ENCODE measurements around the gene WNT7B. TPM values are rescaled to one million over a fixed set of nuclear protein-coding genes. Genes with fewer than 3 reads are reported as not detected.

The WNT7B gene
- total RNA-seq, 1 experiment from 2014 or later, result 0.33 TPM

- DNase-seq (ENCODE audit: low spot score) (no peak), ATAC-seq (peak; percentile 28; the same call in 1 of the 2 replicates)
- ChIA-PET POLR2A (no interaction called here), CTCF (interaction anchor here (0.6 to 1.5 kb wide), 5 partner anchors 12 to 88 kb away, joined by 3 to 5 read pairs (median 3); no protein-coding TSS in a partner anchor)
- H3K36me3 Mint-ChIP-seq, result no peaks in the 10 kb centered on the region
- no peaks in the 10 kb centered on the region for H3K9me3 Mint-ChIP-seq
- no peaks in the 10 kb centered on the region for H3K27me3 Mint-ChIP-seq (ENCODE audit: low read depth)
- TF ChIP-seq JAZF1 (CRISPR knock-in tag; IDR thresholded peaks at IDR 0.05), result no peak
- no peak for TF ChIP-seq STAT6 (CRISPR knock-in tag; conservative IDR thresholded peaks at IDR 0.05; ENCODE audit: low read depth)
- no peak for TF ChIP-seq TEAD4 (CRISPR knock-in tag; IDR thresholded peaks at IDR 0.05)
- TF ChIP-seq IRF1 (CRISPR knock-in tag; IDR thresholded peaks at IDR 0.05), result no peak
- TF ChIP-seq MXD4 (CRISPR knock-in tag; IDR thresholded peaks at IDR 0.05; ENCODE audit: borderline replicate concordance), result no peak
- no peak for TF ChIP-seq ZNF512 (CRISPR knock-in tag; IDR thresholded peaks at IDR 0.05; ENCODE audit: borderline replicate concordance)
- no peak for TF ChIP-seq ESRRA (CRISPR knock-in tag; IDR thresholded peaks at IDR 0.05; ENCODE audit: borderline replicate concordance)
- no peak for TF ChIP-seq NFYB (CRISPR knock-in tag; conservative IDR thresholded peaks at IDR 0.05; ENCODE audit: low read depth)
- no peak for TF ChIP-seq SOX15 (CRISPR knock-in tag; IDR thresholded peaks at IDR 0.05)
- TF ChIP-seq TCF7 (CRISPR knock-in tag; IDR thresholded peaks at IDR 0.05; ENCODE audit: low read depth), result no peak
- no peak for TF ChIP-seq FOXJ3 (CRISPR knock-in tag; IDR thresholded peaks at IDR 0.05; ENCODE audit: borderline replicate concordance)
- no peak for TF ChIP-seq FOXP1 (CRISPR knock-in tag; IDR thresholded peaks at IDR 0.05; ENCODE audit: borderline replicate concordance)
- TF ChIP-seq IRF2 (CRISPR knock-in tag; IDR thresholded peaks at IDR 0.05; ENCODE audit: borderline replicate concordance, low read depth), result no peak
- no peak for TF ChIP-seq OVOL2 (CRISPR knock-in tag; IDR thresholded peaks at IDR 0.05; ENCODE audit: borderline replicate concordance)
- no peaks in the 10 kb centered on the region for H3K4me1 Mint-ChIP-seq
- no peak overlapping the region for H3K27ac Mint-ChIP-seq
- no peak overlapping the region for H3K4me3 Mint-ChIP-seq
Measured at GRCh38 chr22:45952151-45952550, 24.8 kb downstream of the WNT7B start.

- Mint-ChIP-seq H3K4me3 (no peak overlapping the region), H3K9me3 (no peaks in the 10 kb centered on the region), H3K27ac (no peak overlapping the region), H3K36me3 (no peaks in the 10 kb centered on the region), H3K4me1 (no peaks in the 10 kb centered on the region), H3K27me3 (ENCODE audit: low read depth) (no peaks in the 10 kb centered on the region)
- POLR2A ChIA-PET, result interaction anchor here (0.5 kb wide), 1 partner anchor 264 kb away, joined by 9 read pairs; no protein-coding TSS in a partner anchor
- DNase-seq (ENCODE audit: low spot score), result no peak
- no peak for ATAC-seq
- CTCF ChIA-PET, result no interaction called here
- TF ChIP-seq CDX4 (CRISPR knock-in tag; IDR thresholded peaks at IDR 0.05; ENCODE audit: borderline replicate concordance), result no peak
- no peak for TF ChIP-seq GTF2I (CRISPR knock-in tag; conservative IDR thresholded peaks at IDR 0.05)
- TF ChIP-seq EMX1 (CRISPR knock-in tag; IDR thresholded peaks at IDR 0.05), result no peak
- TF ChIP-seq SOX15 (CRISPR knock-in tag; IDR thresholded peaks at IDR 0.05), result no peak
- no peak for TF ChIP-seq USF1 (CRISPR knock-in tag; IDR thresholded peaks at IDR 0.05)
- no peak for TF ChIP-seq ZBTB21 (CRISPR knock-in tag; IDR thresholded peaks at IDR 0.05; ENCODE audit: borderline replicate concordance)
- no peak for TF ChIP-seq MYBL2 (CRISPR knock-in tag; IDR thresholded peaks at IDR 0.05)
- TF ChIP-seq CREM (CRISPR knock-in tag; IDR thresholded peaks at IDR 0.05), result no peak
- no peak for TF ChIP-seq FOXJ3 (CRISPR knock-in tag; IDR thresholded peaks at IDR 0.05; ENCODE audit: borderline replicate concordance)
Measured at GRCh38 chr22:45949891-45950290, 27.1 kb downstream of the WNT7B start.
